ENCODE measurements around the gene CXCL16. TPM values are rescaled to one million over a fixed set of nuclear protein-coding genes. Genes with fewer than 3 reads are reported as not detected.

The CXCL16 gene
- total and polyA plus RNA-seq, 5 donors from 2014 or later = 0.41 to 7.3 (median 0.62) TPM; not detected in 1

DNA sequence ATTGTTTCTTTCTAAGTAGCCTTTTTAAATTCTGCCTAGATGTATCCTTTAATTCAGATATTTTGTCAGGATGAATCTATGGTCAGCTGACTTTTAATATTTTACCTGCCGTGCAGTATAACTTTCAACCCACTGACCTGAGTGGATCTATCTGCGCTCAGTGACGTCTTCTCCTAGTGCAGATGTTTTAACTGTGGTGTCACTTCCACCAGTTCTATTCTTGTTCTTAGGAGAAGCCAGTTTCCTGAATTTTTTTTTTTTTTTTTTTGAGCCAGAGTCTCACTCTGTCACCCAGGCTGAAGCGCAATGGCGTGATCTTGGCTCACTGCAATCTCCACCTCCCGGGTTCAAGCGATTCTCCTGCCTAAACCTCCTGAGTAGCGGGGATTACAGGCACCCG lies 27.0 kb upstream of the CXCL16 start:
- H3K4me1 Mint-ChIP-seq = peaks cover 0 to 7% (median 4%) of the 10 kb centered on the region in 4 donors
- H3K9me3 Mint-ChIP-seq = no peaks in the 10 kb centered on the region
- Histone ChIP-seq H3K4me3 (ENCODE audit: low read depth, low read length) (no peak overlapping the region), H3K4me1 (ENCODE audit: control insufficient read depth, insufficient read depth, low read length, poor library complexity, severe bottlenecking) (peaks cover 4% of the 10 kb centered on the region), H3K27me3 (ENCODE audit: control insufficient read depth, insufficient read depth, low read length) (no peaks in the 10 kb centered on the region), H3K9me3 (ENCODE audit: control insufficient read depth in 2 of 2, low read length in 2 of 2) (no peaks in the 10 kb centered on the region), H3K36me3 (ENCODE audit: control insufficient read depth, insufficient read depth, low read length) (no peaks in the 10 kb centered on the region), H3K27ac (ENCODE audit: insufficient read depth, low read length, poor library complexity, severe bottlenecking) (no peak overlapping the region)
- H3K4me3 Mint-ChIP-seq = no peak overlapping the region
- no peak overlapping the region for H3K27ac Mint-ChIP-seq
- no peaks in the 10 kb centered on the region for H3K36me3 Mint-ChIP-seq
- DNase-seq = no peak
- no peak for ATAC-seq (ENCODE audit: low read depth in 2 of 2)
- H3K27me3 Mint-ChIP-seq = peaks cover 12% of the 10 kb centered on the region

DNA sequence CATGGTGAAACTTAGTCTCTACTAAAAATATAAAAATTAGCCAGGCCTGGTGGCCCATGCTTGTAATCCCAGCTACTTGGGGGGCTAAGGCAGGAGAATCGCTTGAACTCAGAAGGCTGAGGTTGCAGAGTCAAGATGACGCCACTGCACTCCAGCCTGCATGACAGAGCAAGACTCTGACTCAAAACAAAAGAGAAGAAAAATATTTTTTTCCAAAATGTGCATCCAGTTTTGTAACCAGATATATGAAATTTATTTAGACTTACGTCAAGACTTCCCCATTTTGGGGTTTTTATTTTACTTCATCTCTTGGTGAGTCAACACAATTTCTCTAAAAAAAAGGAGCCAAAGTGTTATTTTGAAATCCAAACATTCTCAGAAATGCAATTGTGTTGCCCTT lies 26.5 kb upstream of the CXCL16 start:
- H3K4me3 Mint-ChIP-seq = no peak overlapping the region
- no peak overlapping the region for H3K27ac Mint-ChIP-seq
- ATAC-seq (ENCODE audit: low read depth in 2 of 2) = no peak
- Histone ChIP-seq H3K36me3 (ENCODE audit: control insufficient read depth, insufficient read depth, low read length) (no peaks in the 10 kb centered on the region), H3K9me3 (ENCODE audit: control insufficient read depth in 2 of 2, low read length in 2 of 2) (no peaks in the 10 kb centered on the region), H3K4me1 (ENCODE audit: control insufficient read depth, insufficient read depth, low read length, poor library complexity, severe bottlenecking) (no peaks in the 10 kb centered on the region), H3K4me3 (ENCODE audit: low read depth, low read length) (no peak overlapping the region), H3K27me3 (ENCODE audit: control insufficient read depth, insufficient read depth, low read length) (no peaks in the 10 kb centered on the region), H3K27ac (ENCODE audit: insufficient read depth, low read length, poor library complexity, severe bottlenecking) (no peak overlapping the region)
- H3K27me3 Mint-ChIP-seq = peaks cover 13% of the 10 kb centered on the region
- DNase-seq = no peak
- peaks cover 0 to 2% (median under 1%) of the 10 kb centered on the region in 4 donors for H3K4me1 Mint-ChIP-seq
- no peaks in the 10 kb centered on the region for H3K36me3 Mint-ChIP-seq
- H3K9me3 Mint-ChIP-seq = no peaks in the 10 kb centered on the region

DNA sequence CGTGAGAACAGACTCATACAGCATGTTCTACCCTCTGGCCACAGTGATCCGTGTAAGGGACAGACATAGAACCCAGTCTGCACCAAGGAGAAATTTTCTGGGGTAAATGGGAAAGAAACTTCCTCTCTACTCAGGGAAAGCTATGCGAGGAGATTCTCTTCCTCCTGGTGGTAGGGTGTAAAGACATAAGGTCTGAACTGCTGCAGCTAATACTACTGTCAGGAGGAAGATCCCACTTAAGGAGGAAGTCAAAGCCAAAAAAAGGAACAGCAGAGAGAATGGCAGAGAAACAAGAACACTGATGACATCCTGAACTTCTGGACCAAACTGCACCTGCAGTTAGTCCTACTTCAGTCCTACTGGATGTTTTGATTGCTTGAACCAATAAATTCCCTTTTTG lies 24.9 kb upstream of the CXCL16 start:
- Mint-ChIP-seq H3K9me3 (no peaks in the 10 kb centered on the region), H3K4me3 (no peak overlapping the region), H3K27ac (no peak overlapping the region), H3K4me1 (no peaks in the 10 kb centered on the region), H3K36me3 (no peaks in the 10 kb centered on the region), H3K27me3 (peaks cover 25% of the 10 kb centered on the region)
- H3K27me3 ChIP-seq (ENCODE audit: control insufficient read depth, insufficient read depth, low read length) = no peaks in the 10 kb centered on the region
- H3K36me3 ChIP-seq (ENCODE audit: control insufficient read depth, insufficient read depth, low read length) = no peaks in the 10 kb centered on the region
- no peak overlapping the region for H3K27ac ChIP-seq (ENCODE audit: insufficient read depth, low read length, poor library complexity, severe bottlenecking)
- no peaks in the 10 kb centered on the region for H3K9me3 ChIP-seq (ENCODE audit: control insufficient read depth in 2 of 2, low read length in 2 of 2)
- no peaks in the 10 kb centered on the region for H3K4me1 ChIP-seq (ENCODE audit: control insufficient read depth, insufficient read depth, low read length, poor library complexity, severe bottlenecking)
- ATAC-seq (ENCODE audit: low read depth in 2 of 2) (no peak), DNase-seq (no peak)
- H3K4me3 ChIP-seq (ENCODE audit: low read depth, low read length) = no peak overlapping the region

DNA sequence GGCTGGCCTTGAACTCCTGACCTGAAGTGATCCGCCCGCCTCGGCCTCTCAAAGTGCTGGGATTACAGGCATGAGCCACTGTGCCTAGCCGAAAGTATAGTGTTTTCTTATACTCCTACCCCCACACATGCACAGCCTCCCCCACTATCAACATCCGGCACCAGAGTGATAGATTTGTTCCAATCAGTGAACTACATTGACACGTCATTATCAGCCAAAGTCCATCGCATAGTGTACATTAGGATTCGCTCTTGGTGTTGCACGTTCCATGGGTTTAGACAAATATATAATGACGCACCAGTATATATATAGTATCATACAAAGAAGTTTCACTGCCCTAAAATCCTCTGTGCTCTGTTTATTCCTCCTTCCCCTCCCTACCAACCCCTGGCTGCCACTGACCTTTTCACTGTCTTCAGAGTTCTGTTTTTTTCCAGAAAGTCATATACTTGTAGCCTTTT lies 20.1 kb upstream of the CXCL16 start:
- H3K4me1 Mint-ChIP-seq = no peaks in the 10 kb centered on the region
- H3K27ac Mint-ChIP-seq = no peak overlapping the region
- no peaks in the 10 kb centered on the region for H3K9me3 ChIP-seq (ENCODE audit: control insufficient read depth in 2 of 2, low read length in 2 of 2)
- H3K27me3 ChIP-seq (ENCODE audit: control insufficient read depth, insufficient read depth, low read length) = no peaks in the 10 kb centered on the region
- no peak overlapping the region for H3K4me3 Mint-ChIP-seq
- ATAC-seq (ENCODE audit: low read depth in 2 of 2) (no peak), DNase-seq (no peak)
- no peak overlapping the region for H3K27ac ChIP-seq (ENCODE audit: insufficient read depth, low read length, poor library complexity, severe bottlenecking)
- no peaks in the 10 kb centered on the region for H3K4me1 ChIP-seq (ENCODE audit: control insufficient read depth, insufficient read depth, low read length, poor library complexity, severe bottlenecking)
- H3K36me3 Mint-ChIP-seq = no peaks in the 10 kb centered on the region
- H3K9me3 Mint-ChIP-seq = no peaks in the 10 kb centered on the region
- peaks cover 49% of the 10 kb centered on the region for H3K27me3 Mint-ChIP-seq
- H3K4me3 ChIP-seq (ENCODE audit: low read depth, low read length) = no peak overlapping the region
- no peaks in the 10 kb centered on the region for H3K36me3 ChIP-seq (ENCODE audit: control insufficient read depth, insufficient read depth, low read length)

DNA sequence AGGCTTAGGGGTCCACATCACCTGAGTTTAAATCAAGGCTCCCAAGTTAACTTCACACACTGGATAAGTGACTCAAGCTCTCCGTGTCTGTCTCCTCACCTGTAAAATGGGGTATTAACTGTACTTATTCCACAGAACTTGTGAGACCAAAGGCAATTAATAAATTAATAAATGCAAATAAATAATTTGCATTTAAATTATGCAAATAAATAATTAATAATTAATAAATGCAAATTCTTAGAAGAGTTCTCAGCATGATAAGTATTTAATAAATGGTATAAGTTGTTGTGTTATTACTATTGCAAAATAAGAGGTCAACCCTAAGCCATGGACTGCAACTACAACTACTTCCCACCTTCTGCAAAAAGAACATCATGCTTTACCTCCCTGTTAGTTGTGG lies 13.7 kb upstream of the CXCL16 start:
- no peak overlapping the region for H3K4me3 ChIP-seq (ENCODE audit: low read depth, low read length)
- peaks cover 0 to 6% (median 2%) of the 10 kb centered on the region in 4 donors for H3K4me1 Mint-ChIP-seq
- no peak for ATAC-seq (ENCODE audit: low read depth in 2 of 2)
- peaks cover 6% of the 10 kb centered on the region for H3K27me3 ChIP-seq (ENCODE audit: control insufficient read depth, insufficient read depth, low read length)
- H3K9me3 Mint-ChIP-seq = no peaks in the 10 kb centered on the region
- peaks cover 56% of the 10 kb centered on the region for H3K27me3 Mint-ChIP-seq
- no peaks in the 10 kb centered on the region for H3K36me3 Mint-ChIP-seq
- H3K27ac Mint-ChIP-seq = no peak overlapping the region
- no peak overlapping the region for H3K27ac ChIP-seq (ENCODE audit: insufficient read depth, low read length, poor library complexity, severe bottlenecking)
- no peaks in the 10 kb centered on the region for H3K4me1 ChIP-seq (ENCODE audit: control insufficient read depth, insufficient read depth, low read length, poor library complexity, severe bottlenecking)
- H3K4me3 Mint-ChIP-seq = no peak overlapping the region
- H3K36me3 ChIP-seq (ENCODE audit: control insufficient read depth, insufficient read depth, low read length) = no peaks in the 10 kb centered on the region
- H3K9me3 ChIP-seq (ENCODE audit: control insufficient read depth in 2 of 2, low read length in 2 of 2) = no peaks in the 10 kb centered on the region
- no peak for DNase-seq

DNA sequence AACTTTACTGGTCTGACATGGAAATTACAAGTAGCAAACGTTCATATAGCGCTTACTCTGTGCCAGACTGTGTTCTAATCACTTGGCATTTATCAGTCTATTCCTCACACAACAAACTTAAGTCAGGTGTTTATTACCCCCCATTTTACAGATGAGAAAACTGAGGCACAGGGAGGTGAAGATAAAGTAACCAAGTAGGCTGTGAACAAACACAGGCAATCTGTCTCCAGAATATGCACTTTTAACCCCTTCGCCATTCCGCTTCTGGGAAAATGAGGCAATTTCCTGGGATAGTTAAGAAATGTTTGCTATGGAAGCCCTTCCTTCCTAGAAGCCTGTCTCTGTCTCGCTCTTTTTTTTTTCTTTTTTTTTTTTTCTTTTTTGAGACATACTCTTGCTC lies 12.2 kb upstream of the CXCL16 start:
- no peaks in the 10 kb centered on the region for H3K36me3 ChIP-seq (ENCODE audit: control insufficient read depth, insufficient read depth, low read length)
- DNase-seq (no peak), ATAC-seq (ENCODE audit: low read depth in 2 of 2) (no peak)
- Mint-ChIP-seq H3K4me3 (no peak overlapping the region), H3K36me3 (no peaks in the 10 kb centered on the region), H3K9me3 (no peaks in the 10 kb centered on the region), H3K27ac (no peak overlapping the region), H3K27me3 (peaks cover 52% of the 10 kb centered on the region), H3K4me1 (peaks cover 0 to 15% (median 9%) of the 10 kb centered on the region in 4 donors)
- H3K27me3 ChIP-seq (ENCODE audit: control insufficient read depth, insufficient read depth, low read length) = peaks cover 7% of the 10 kb centered on the region
- no peaks in the 10 kb centered on the region for H3K9me3 ChIP-seq (ENCODE audit: control insufficient read depth in 2 of 2, low read length in 2 of 2)
- no peak overlapping the region for H3K4me3 ChIP-seq (ENCODE audit: low read depth, low read length)
- H3K27ac ChIP-seq (ENCODE audit: insufficient read depth, low read length, poor library complexity, severe bottlenecking) = no peak overlapping the region
- H3K4me1 ChIP-seq (ENCODE audit: control insufficient read depth, insufficient read depth, low read length, poor library complexity, severe bottlenecking) = peaks cover 5% of the 10 kb centered on the region

DNA sequence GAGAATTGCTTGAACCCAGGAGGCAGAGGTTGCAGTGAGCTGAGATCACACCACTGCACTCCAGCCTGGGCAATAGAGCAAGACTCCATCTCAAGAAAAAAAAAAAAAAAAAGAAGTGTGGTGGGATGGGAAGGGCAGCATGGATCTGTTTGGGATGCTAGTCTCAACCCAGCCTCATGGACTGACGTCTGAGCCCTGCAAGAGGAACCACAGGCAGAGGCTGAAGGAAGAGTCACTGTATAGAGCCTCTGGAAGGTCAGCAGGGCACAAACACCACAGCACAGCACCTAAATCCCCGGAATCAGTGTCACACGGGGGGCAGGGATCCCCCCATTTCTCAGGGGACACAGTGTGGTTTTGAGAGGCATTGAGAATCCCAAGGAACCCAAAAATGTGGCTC lies 10.9 kb upstream of the CXCL16 start:
- peaks cover 0 to 15% (median 10%) of the 10 kb centered on the region in 4 donors for H3K4me1 Mint-ChIP-seq
- peaks cover 7% of the 10 kb centered on the region for H3K27me3 ChIP-seq (ENCODE audit: control insufficient read depth, insufficient read depth, low read length)
- DNase-seq = no peak
- no peak overlapping the region for H3K27ac Mint-ChIP-seq
- H3K9me3 Mint-ChIP-seq = no peaks in the 10 kb centered on the region
- no peak overlapping the region for H3K4me3 Mint-ChIP-seq
- no peaks in the 10 kb centered on the region for H3K36me3 ChIP-seq (ENCODE audit: control insufficient read depth, insufficient read depth, low read length)
- no peaks in the 10 kb centered on the region for H3K36me3 Mint-ChIP-seq
- no peak overlapping the region for H3K27ac ChIP-seq (ENCODE audit: insufficient read depth, low read length, poor library complexity, severe bottlenecking)
- H3K27me3 Mint-ChIP-seq = peaks cover 47% of the 10 kb centered on the region
- no peak overlapping the region for H3K4me3 ChIP-seq (ENCODE audit: low read depth, low read length)
- H3K9me3 ChIP-seq (ENCODE audit: control insufficient read depth in 2 of 2, low read length in 2 of 2) = no peaks in the 10 kb centered on the region
- no peak for ATAC-seq (ENCODE audit: low read depth in 2 of 2)
- peaks cover 5% of the 10 kb centered on the region for H3K4me1 ChIP-seq (ENCODE audit: control insufficient read depth, insufficient read depth, low read length, poor library complexity, severe bottlenecking)

DNA sequence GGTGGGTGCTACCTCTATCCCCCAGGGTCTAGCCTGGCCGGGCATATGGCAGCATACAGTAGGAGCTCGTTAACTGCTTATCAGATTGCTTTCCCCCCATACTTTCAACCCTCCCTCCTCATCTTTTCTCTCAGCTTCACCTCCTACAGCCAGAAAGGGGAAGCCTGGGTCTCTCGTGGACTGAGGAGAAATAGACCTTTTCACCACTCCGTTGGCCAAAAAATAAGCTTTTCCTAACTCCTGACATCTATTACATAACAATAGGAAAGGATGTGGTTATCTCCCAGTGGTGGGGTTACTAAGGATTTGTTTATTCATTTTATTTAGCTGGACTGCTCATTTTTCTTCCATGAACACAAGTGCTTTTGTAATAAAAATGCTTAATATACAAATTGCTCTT lies 9.0 kb upstream of the CXCL16 start:
- no peak for DNase-seq
- no peaks in the 10 kb centered on the region for H3K9me3 Mint-ChIP-seq
- peaks cover 7% of the 10 kb centered on the region for H3K27me3 ChIP-seq (ENCODE audit: control insufficient read depth, insufficient read depth, low read length)
- no peak overlapping the region for H3K27ac ChIP-seq (ENCODE audit: insufficient read depth, low read length, poor library complexity, severe bottlenecking)
- peaks cover 0 to 23% (median 10%) of the 10 kb centered on the region in 4 donors for H3K4me1 Mint-ChIP-seq
- no peaks in the 10 kb centered on the region for H3K9me3 ChIP-seq (ENCODE audit: control insufficient read depth in 2 of 2, low read length in 2 of 2)
- no peak for ATAC-seq (ENCODE audit: low read depth in 2 of 2)
- H3K36me3 ChIP-seq (ENCODE audit: control insufficient read depth, insufficient read depth, low read length) = no peaks in the 10 kb centered on the region
- no peak overlapping the region for H3K4me3 ChIP-seq (ENCODE audit: low read depth, low read length)
- H3K36me3 Mint-ChIP-seq = no peaks in the 10 kb centered on the region
- H3K4me3 Mint-ChIP-seq = no peak overlapping the region
- H3K27me3 Mint-ChIP-seq = peaks cover 46% of the 10 kb centered on the region
- peaks cover 9% of the 10 kb centered on the region for H3K4me1 ChIP-seq (ENCODE audit: control insufficient read depth, insufficient read depth, low read length, poor library complexity, severe bottlenecking)
- no peak overlapping the region for H3K27ac Mint-ChIP-seq
